HFFc6 (cell line): Measurements from ENCODE around the gene MMAA. TPM values are rescaled to one million over a fixed set of nuclear protein-coding genes. Genes with fewer than 3 reads are reported as not detected.
"Not testable (repeated sequence)": the region's sequence is repeated elsewhere in the genome, so short reads cannot be mapped to it uniquely, and the experiment has no call there.

Experiments used
- DNase-seq: peaks from one replicate; pipeline ENCODE4 v3.0.0-alpha.2; 2018
- H3K27ac Mint-ChIP-seq: 2 replicates; pipeline ENCODE4 v1.8.0; 2020; ENCODE audit warnings: mild to moderate bottlenecking, mixed read lengths
- H3K27me3 Mint-ChIP-seq: 2 replicates; pipeline ENCODE4 v1.8.0; 2021; ENCODE audit warnings: mild to moderate bottlenecking, moderate library complexity, mixed read lengths; ENCODE audit not compliant: insufficient read depth
- H3K36me3 Mint-ChIP-seq: 2 replicates; pipeline ENCODE4 v1.8.0; 2021; ENCODE audit warnings: low read depth, mixed read lengths
- H3K4me1 Mint-ChIP-seq: 2 replicates; pipeline ENCODE4 v1.8.0; 2020; ENCODE audit warnings: low read depth, mixed read lengths
- H3K4me3 Mint-ChIP-seq: 2 replicates; pipeline ENCODE4 v1.8.0; 2020; ENCODE audit warnings: mild to moderate bottlenecking, moderate library complexity, mixed read lengths
- H3K9me3 Mint-ChIP-seq: 2 replicates; pipeline ENCODE4 v1.8.0; 2020; ENCODE audit warnings: mild to moderate bottlenecking, mixed read lengths
- total RNA-seq, 6 experiments: library from RNA; stranded (reverse); fragmentation: NEBNext Ultra II Directional; extraction: Animal tissue kit (Norgen Biotek cat#: 25700); gene quantifications; 2 replicates in 1 of 6; 3 replicates in 5 of 6; pipeline ENCODE4 v1.2.3, GENCODE V29; 2021
- TF ChIP-seq, protein P1 (sequence below): fragments of 200-600 bp; sonication (generic); IDR thresholded peaks from 2 replicates; pipeline ENCODE4 v1.5.0; 2021; ENCODE audit warnings: antibody characterized with exemption, mild to moderate bottlenecking

Gene MMAA
- total RNA-seq, 6 experiments from 2014 or later = 6.5 to 8.6 (median 7.6) TPM

DNA sequence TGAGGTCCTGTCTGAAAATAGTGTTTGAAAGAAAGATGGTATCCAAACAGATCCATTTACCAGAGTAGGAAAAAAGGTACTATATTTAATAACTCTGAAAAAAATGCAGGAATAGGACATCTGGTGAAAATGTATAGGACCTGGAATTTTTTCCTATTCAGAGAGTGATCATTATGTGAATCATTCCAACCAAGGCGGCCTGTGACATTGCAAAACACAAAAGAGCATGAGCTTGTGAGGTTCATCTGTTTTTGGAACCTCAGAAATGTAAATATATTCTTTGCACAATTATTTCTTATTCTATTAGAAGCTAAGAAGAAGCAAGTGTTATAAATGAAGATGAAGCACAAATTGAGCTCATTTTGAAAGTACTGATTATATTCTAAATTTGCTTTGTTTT, 62.8 kb downstream of the MMAA start:
- H3K4me3 Mint-ChIP-seq = no peak overlapping the region
- peaks cover 2% of the 10 kb centered on the region for H3K27me3 Mint-ChIP-seq
- DNase-seq = peak; percentile 8
- H3K4me1 Mint-ChIP-seq = peaks cover 36% of the 10 kb centered on the region
- TF ChIP-seq, protein P1, sequence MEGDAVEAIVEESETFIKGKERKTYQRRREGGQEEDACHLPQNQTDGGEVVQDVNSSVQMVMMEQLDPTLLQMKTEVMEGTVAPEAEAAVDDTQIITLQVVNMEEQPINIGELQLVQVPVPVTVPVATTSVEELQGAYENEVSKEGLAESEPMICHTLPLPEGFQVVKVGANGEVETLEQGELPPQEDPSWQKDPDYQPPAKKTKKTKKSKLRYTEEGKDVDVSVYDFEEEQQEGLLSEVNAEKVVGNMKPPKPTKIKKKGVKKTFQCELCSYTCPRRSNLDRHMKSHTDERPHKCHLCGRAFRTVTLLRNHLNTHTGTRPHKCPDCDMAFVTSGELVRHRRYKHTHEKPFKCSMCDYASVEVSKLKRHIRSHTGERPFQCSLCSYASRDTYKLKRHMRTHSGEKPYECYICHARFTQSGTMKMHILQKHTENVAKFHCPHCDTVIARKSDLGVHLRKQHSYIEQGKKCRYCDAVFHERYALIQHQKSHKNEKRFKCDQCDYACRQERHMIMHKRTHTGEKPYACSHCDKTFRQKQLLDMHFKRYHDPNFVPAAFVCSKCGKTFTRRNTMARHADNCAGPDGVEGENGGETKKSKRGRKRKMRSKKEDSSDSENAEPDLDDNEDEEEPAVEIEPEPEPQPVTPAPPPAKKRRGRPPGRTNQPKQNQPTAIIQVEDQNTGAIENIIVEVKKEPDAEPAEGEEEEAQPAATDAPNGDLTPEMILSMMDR = no peak
- 0 out of 2 replicates have a peak overlapping the region, but pooled peaks have one; percentile 27 for H3K27ac Mint-ChIP-seq
- peaks cover 9% of the 10 kb centered on the region for H3K36me3 Mint-ChIP-seq
- H3K9me3 Mint-ChIP-seq = no peaks in the 10 kb centered on the region

DNA sequence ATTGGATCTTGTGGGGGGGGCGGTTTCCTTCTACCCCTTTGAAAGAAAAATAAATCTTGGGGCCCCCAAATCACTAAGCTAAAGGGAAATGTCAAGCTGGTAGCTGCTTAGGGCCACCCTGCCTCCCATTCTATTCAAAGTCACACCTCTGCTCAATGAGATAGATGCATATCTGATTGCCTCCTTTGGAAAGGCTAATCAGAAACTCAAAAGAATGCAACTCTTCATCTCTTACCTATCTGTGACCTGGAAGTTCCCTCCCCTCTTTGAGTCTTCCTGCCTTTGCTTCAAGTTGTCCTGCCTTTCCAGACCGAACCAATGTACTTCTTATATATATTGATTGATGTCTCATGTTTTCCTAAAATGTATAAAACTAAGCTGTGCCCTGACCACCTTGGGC, 67.8 kb downstream of the MMAA start:
- H3K9me3 Mint-ChIP-seq = no peaks in the 10 kb centered on the region
- H3K4me1 Mint-ChIP-seq = peaks cover 5% of the 10 kb centered on the region
- peaks cover 2% of the 10 kb centered on the region; the same call in 1 of the 2 replicates for H3K27me3 Mint-ChIP-seq
- H3K4me3 Mint-ChIP-seq = no peak overlapping the region
- H3K36me3 Mint-ChIP-seq = no peaks in the 10 kb centered on the region
- no peak overlapping the region for H3K27ac Mint-ChIP-seq
- no peak for DNase-seq
- TF ChIP-seq, protein P1 = no peak

DNA sequence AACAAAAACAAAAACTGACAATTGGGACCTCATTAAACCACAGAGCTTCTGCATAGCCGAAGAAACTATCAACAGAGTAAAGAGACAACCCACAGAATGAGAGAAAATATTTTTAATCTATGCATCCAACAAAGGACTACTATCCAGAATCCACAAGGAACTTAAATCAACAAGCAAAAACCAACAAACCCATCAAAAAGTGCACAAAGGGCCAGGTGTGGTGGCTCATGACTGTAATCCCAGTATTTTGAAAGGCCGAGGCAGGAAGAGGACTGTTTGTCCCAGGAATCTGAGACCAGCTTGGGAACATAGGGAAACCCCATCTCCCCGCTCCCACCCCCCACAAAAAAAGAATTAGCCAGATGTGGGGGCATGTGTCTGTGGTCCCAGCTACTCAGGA, 71.4 kb downstream of the MMAA start:
- no peak overlapping the region for H3K27ac Mint-ChIP-seq
- no peaks in the 10 kb centered on the region for H3K9me3 Mint-ChIP-seq
- no peak overlapping the region for H3K4me3 Mint-ChIP-seq
- no peak for DNase-seq
- TF ChIP-seq, protein P1 = no peak
- H3K36me3 Mint-ChIP-seq = no peaks in the 10 kb centered on the region
- H3K4me1 Mint-ChIP-seq = peaks cover 11% of the 10 kb centered on the region
- no peaks in the 10 kb centered on the region for H3K27me3 Mint-ChIP-seq

DNA sequence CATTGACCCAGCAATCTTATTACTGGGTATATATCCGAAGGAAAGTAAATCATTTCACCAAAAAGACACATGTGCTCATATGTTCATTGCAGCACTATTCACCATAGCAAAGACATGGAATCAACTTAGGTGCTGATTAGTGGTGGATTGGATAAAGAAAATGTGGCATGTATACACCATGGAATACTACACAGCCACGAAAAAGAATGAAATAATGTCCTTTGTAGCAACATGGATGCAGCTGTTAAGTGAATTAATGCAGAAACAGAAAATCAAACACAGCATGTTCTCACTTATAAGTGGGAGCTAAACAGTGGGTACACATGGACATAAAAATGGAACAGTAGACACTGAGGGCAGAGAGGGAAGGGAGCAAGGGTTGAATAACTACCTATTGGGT, 72.2 kb downstream of the MMAA start:
- H3K27ac Mint-ChIP-seq, DNase-seq, H3K9me3 Mint-ChIP-seq, H3K36me3 Mint-ChIP-seq, H3K4me3 Mint-ChIP-seq, H3K27me3 Mint-ChIP-seq: not testable (repeated sequence)
- H3K4me1 Mint-ChIP-seq = peaks cover 11% of the 10 kb centered on the region

DNA sequence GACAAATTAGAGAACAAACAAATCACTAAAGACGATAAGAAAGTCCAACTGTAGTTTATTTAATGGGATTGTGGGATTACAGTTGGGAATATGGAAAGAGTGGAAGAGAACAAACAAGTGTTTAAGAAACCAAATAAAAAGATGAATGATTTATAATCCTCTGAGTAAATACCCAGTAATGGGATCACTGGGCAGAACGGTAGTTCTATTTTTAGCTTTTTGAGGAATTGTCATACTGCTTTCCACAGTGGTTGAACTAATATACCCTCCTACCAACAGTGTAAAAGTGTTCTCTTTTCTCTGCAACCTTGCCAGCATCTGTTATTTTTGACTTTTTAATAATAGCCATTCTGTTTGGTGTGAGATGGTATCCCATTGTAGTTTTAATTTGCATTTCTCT, 75.7 kb downstream of the MMAA start:
- TF ChIP-seq, protein P1 = no peak
- Mint-ChIP-seq H3K36me3 (no peaks in the 10 kb centered on the region), H3K27ac (no peak overlapping the region), H3K9me3 (no peaks in the 10 kb centered on the region), H3K27me3 (peaks cover 4% of the 10 kb centered on the region; the same call in 1 of the 2 replicates), H3K4me3 (no peak overlapping the region), H3K4me1 (peaks cover 11% of the 10 kb centered on the region)
- DNase-seq = peak; percentile 3

DNA sequence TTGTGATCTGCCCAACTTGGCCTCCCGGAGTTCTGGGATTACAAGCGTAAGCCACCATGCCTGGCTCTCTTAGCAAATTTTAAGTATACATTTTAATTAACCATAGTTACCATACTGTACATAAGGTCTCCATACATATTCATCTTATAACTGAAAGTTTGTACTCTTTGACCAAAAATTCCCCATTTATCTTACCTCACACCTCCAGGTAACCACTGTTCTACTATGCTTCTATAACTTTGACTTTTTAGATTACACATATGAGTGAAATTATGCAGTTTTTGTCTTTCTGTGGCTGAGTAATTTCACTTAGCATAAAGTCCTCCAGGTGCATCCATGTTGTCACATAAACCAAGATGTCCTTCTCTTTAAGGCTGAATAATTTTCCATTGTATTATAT, 78.1 kb downstream of the MMAA start:
- Mint-ChIP-seq H3K4me3 (no peak overlapping the region), H3K36me3 (no peaks in the 10 kb centered on the region), H3K27me3 (peaks cover 6% of the 10 kb centered on the region; the same call in 1 of the 2 replicates), H3K27ac (no peak overlapping the region), H3K9me3 (no peaks in the 10 kb centered on the region), H3K4me1 (peaks cover 11% of the 10 kb centered on the region)
- DNase-seq = no peak
- TF ChIP-seq, protein P1 = no peak
